Mesenchymal stem cell (in vitro differentiated cells and primary cell): Measurements from ENCODE around the gene GJC2.

Experiments used
- DNase-seq: peaks from one replicate; pipeline ENCODE4 v3.0.0-alpha.2; 2013
- H2AFZ ChIP-seq: one replicate; pipeline ENCODE4 v1.6.1; 2013; ENCODE audit warnings: low read depth, mild to moderate bottlenecking, control low read depth, inconsistent platforms, low read length, moderate library complexity
- H2AK5ac ChIP-seq: 2 replicates; pipeline ENCODE4 v1.6.1; 2013; ENCODE audit warnings: low read length, moderate library complexity, mild to moderate bottlenecking, inconsistent platforms; ENCODE audit not compliant: severe bottlenecking
- H2BK120ac ChIP-seq: one replicate; pipeline ENCODE4 v1.6.1; 2013; ENCODE audit warnings: low read depth, mild to moderate bottlenecking, inconsistent platforms, low read length, moderate library complexity
- H2BK12ac ChIP-seq, 2 experiments: one replicate each; pipeline ENCODE4 v1.6.1; 2013; ENCODE audit warnings: inconsistent platforms in 2 of 2, low read length in 2 of 2, mild to moderate bottlenecking in 2 of 2, moderate library complexity in 2 of 2, control low read depth in 1 of 2
- H2BK15ac ChIP-seq: one replicate; pipeline ENCODE4 v1.6.1; 2013; ENCODE audit warnings: mild to moderate bottlenecking, low read depth, inconsistent platforms; ENCODE audit not compliant: poor library complexity, severe bottlenecking
- H2BK5ac ChIP-seq: 2 replicates; pipeline ENCODE4 v1.6.1; 2013; ENCODE audit warnings: low read depth, mild to moderate bottlenecking, low read length, control low read depth, inconsistent platforms; ENCODE audit not compliant: poor library complexity, severe bottlenecking
- H3K14ac ChIP-seq, 2 experiments: one replicate each; pipeline ENCODE4 v1.6.1; 2013; ENCODE audit warnings: inconsistent platforms in 2 of 2, low read length in 2 of 2, control low read depth in 1 of 2, mild to moderate bottlenecking in 1 of 2, moderate library complexity in 1 of 2
- H3K18ac ChIP-seq, 2 experiments: one replicate each; pipeline ENCODE4 v1.6.1; 2013; ENCODE audit warnings: inconsistent platforms in 2 of 2, low read length in 2 of 2, control low read depth in 1 of 2, low read depth in 1 of 2, mild to moderate bottlenecking in 1 of 2
- H3K23ac ChIP-seq, 2 experiments: one replicate each; pipeline ENCODE4 v1.6.1; 2013; ENCODE audit warnings: inconsistent platforms in 2 of 2, low read length in 2 of 2, mild to moderate bottlenecking in 2 of 2, moderate library complexity in 2 of 2, control low read depth in 1 of 2
- H3K27ac ChIP-seq: 2 replicates; pipeline ENCODE4 v1.5.1; 2013; ENCODE audit warnings: mild to moderate bottlenecking, moderate library complexity, low read length, control low read depth, inconsistent platforms; ENCODE audit not compliant: poor library complexity, severe bottlenecking
- H3K27me3 ChIP-seq, 2 experiments: 2 replicates each; pipeline versions ENCODE4 v1.6.1 to v1.7.0; 2013; ENCODE audit warnings: low read length in 2 of 2, mild to moderate bottlenecking in 2 of 2, moderate library complexity in 2 of 2, control low read depth in 1 of 2, inconsistent platforms in 1 of 2; ENCODE audit not compliant: control insufficient read depth in 1 of 2, insufficient read depth in 1 of 2
- H3K36me3 ChIP-seq, 2 experiments: 2 replicates each; pipeline versions ENCODE4 v1.6.1 to v1.7.0; 2013; ENCODE audit warnings: low read length in 2 of 2, control low read depth in 1 of 2, inconsistent platforms in 1 of 2, low read depth in 1 of 2, mild to moderate bottlenecking in 1 of 2; ENCODE audit not compliant: insufficient read depth in 2 of 2, control insufficient read depth in 1 of 2
- H3K4ac ChIP-seq, 2 experiments: one replicate each; pipeline ENCODE4 v1.6.1; 2013; ENCODE audit warnings: inconsistent platforms in 2 of 2, low read length in 2 of 2, mild to moderate bottlenecking in 2 of 2, moderate library complexity in 2 of 2, control low read depth in 1 of 2, low read depth in 1 of 2
- H3K4me1 ChIP-seq: 2 replicates; pipeline ENCODE4 v1.6.1; 2013; ENCODE audit warnings: low read depth, low read length, control low read depth; ENCODE audit not compliant: control insufficient read depth, insufficient read depth
- H3K4me2 ChIP-seq: 2 replicates; pipeline ENCODE4 v1.6.1; 2013; ENCODE audit warnings: low read length, mild to moderate bottlenecking, inconsistent platforms; ENCODE audit not compliant: poor library complexity, severe bottlenecking
- H3K4me3 ChIP-seq, 2 experiments: 2 replicates each; pipeline versions ENCODE4 v1.5.1 to v1.7.0; 2013; ENCODE audit warnings: low read length in 2 of 2, mild to moderate bottlenecking in 2 of 2, control low read depth in 1 of 2, low read depth in 1 of 2; ENCODE audit not compliant: insufficient read depth in 1 of 2
- H3K79me1 ChIP-seq: replicated peaks from 2 replicates; pipeline ENCODE4 v1.6.1; 2013; ENCODE audit warnings: mild to moderate bottlenecking, control low read depth, low read length, inconsistent platforms; ENCODE audit not compliant: poor library complexity, severe bottlenecking
- H3K9ac ChIP-seq: 2 replicates; pipeline ENCODE4 v1.7.0; 2013; ENCODE audit warnings: mild to moderate bottlenecking, low read length, moderate library complexity
- H3K9me3 ChIP-seq: 2 replicates; pipeline ENCODE4 v1.7.0; 2013; ENCODE audit warnings: mild to moderate bottlenecking, low read length; ENCODE audit not compliant: control insufficient read depth
- H4K8ac ChIP-seq: one replicate; pipeline ENCODE4 v1.6.1; 2013; ENCODE audit warnings: inconsistent platforms, mild to moderate bottlenecking, low read length, moderate library complexity
- H4K91ac ChIP-seq: one replicate; pipeline ENCODE4 v1.6.1; 2013; ENCODE audit warnings: mild to moderate bottlenecking, low read length, inconsistent platforms
- WGBS: methylation state at CpG from one replicate; pipeline ENCODE4 v1.1.7; 2013; ENCODE audit warnings: mixed read lengths; 5-methylcytosine and 5-hydroxymethylcytosine counted together

GJC2 gene

GRCh38 chr1:228204958-228205357 is 55.2 kb downstream of the GJC2 start:
- no peak overlapping the region for H3K4me3 ChIP-seq
- H3K36me3 ChIP-seq = peaks cover 0 to 3% of the 10 kb centered on the region in 2 experiments
- no peak overlapping the region for H3K27ac ChIP-seq
- no peak overlapping the region for H2AK5ac ChIP-seq
- H2BK120ac ChIP-seq = no peak overlapping the region
- peaks cover 14% of the 10 kb centered on the region for H3K9me3 ChIP-seq
- no peak overlapping the region for H3K18ac ChIP-seq
- H4K91ac ChIP-seq = no peak overlapping the region
- H3K4ac ChIP-seq = no peak overlapping the region
- DNase-seq = no peak
- no peaks in the 10 kb centered on the region for H3K79me1 ChIP-seq
- H3K27me3 ChIP-seq = peaks cover 20 to 24% of the 10 kb centered on the region in 2 experiments
- no peak overlapping the region for H2AFZ ChIP-seq
- H2BK15ac ChIP-seq = no peak overlapping the region
- H2BK5ac ChIP-seq = no peak overlapping the region
- H3K14ac ChIP-seq = no peak overlapping the region
- no peak overlapping the region for H3K4me2 ChIP-seq
- H3K9ac ChIP-seq = no peak overlapping the region
- peaks cover 8% of the 10 kb centered on the region for H3K4me1 ChIP-seq
- H3K23ac ChIP-seq = no peak overlapping the region
- WGBS = 85% methylated on average over 8 of the region's 8 CpGs
- H4K8ac ChIP-seq = no peak overlapping the region
- no peak overlapping the region for H2BK12ac ChIP-seq

GRCh38 chr1:228205526-228206436 is 56.1 kb downstream of the GJC2 start:
- Histone ChIP-seq H4K8ac (peak overlapping the region; percentile 16), H3K23ac (no peak overlapping the region), H3K36me3 (no peaks in the 10 kb centered on the region), H2BK120ac (no peak overlapping the region), H2BK5ac (no peak overlapping the region), H3K18ac (no peak overlapping the region), H4K91ac (peak overlapping the region; percentile 15), H3K79me1 (no peaks in the 10 kb centered on the region), H3K9ac (no peak overlapping the region), H3K27ac (no peak overlapping the region), H3K4me1 (peaks cover 8% of the 10 kb centered on the region), H3K4me2 (no peak overlapping the region), H3K4ac (no peak overlapping the region), H2AK5ac (no peak overlapping the region), H2BK15ac (no peak overlapping the region), H2BK12ac (no peak overlapping the region), H3K14ac (no peak overlapping the region), H3K27me3 (peaks cover 20 to 28% of the 10 kb centered on the region in 2 experiments), H3K9me3 (peaks cover 9% of the 10 kb centered on the region), H3K4me3 (peak overlapping the region in 1 of 2 experiments; percentile 4), H2AFZ (no peak overlapping the region)
- WGBS = 75% methylated on average over 14 of the region's 15 CpGs
- no peak for DNase-seq

GRCh38 chr1:228206582-228207351 is 57.0 kb downstream of the GJC2 start:
- no peaks in the 10 kb centered on the region for H3K79me1 ChIP-seq
- H3K4me3 ChIP-seq = no peak overlapping the region
- no peak overlapping the region for H3K14ac ChIP-seq
- no peak overlapping the region for H3K27ac ChIP-seq
- no peak overlapping the region for H3K23ac ChIP-seq
- H4K91ac ChIP-seq = no peak overlapping the region
- H2BK120ac ChIP-seq = no peak overlapping the region
- H3K9ac ChIP-seq = no peak overlapping the region
- H2AK5ac ChIP-seq = no peak overlapping the region
- no peak overlapping the region for H3K18ac ChIP-seq
- 90% methylated on average over 16 of the region's 16 CpGs for WGBS
- no peak for DNase-seq
- H3K4ac ChIP-seq = no peak overlapping the region
- H3K36me3 ChIP-seq = peaks cover 0 to 2% of the 10 kb centered on the region in 2 experiments
- H3K4me1 ChIP-seq = peaks cover 9% of the 10 kb centered on the region
- no peak overlapping the region for H4K8ac ChIP-seq
- no peaks in the 10 kb centered on the region for H3K9me3 ChIP-seq
- H3K4me2 ChIP-seq = no peak overlapping the region
- no peak overlapping the region for H2BK5ac ChIP-seq
- H2AFZ ChIP-seq = no peak overlapping the region
- H3K27me3 ChIP-seq = peaks cover 20 to 37% of the 10 kb centered on the region in 2 experiments
- no peak overlapping the region for H2BK15ac ChIP-seq
- no peak overlapping the region for H2BK12ac ChIP-seq

- peak overlapping the region; percentile 51 for H4K8ac ChIP-seq
- 92% methylated on average over 8 of the region's 8 CpGs for WGBS
- peaks cover 12% of the 10 kb centered on the region for H3K4me1 ChIP-seq
- H3K4me2 ChIP-seq = no peak overlapping the region
- H4K91ac ChIP-seq = no peak overlapping the region
- peak overlapping the region in 1 of 2 experiments; percentile 16 for H2BK12ac ChIP-seq
- H3K4me3 ChIP-seq = no peak overlapping the region
- H3K14ac ChIP-seq = no peak overlapping the region
- H2BK5ac ChIP-seq = no peak overlapping the region
- no peak overlapping the region for H2AK5ac ChIP-seq
- H3K18ac ChIP-seq = no peak overlapping the region
- H2AFZ ChIP-seq = no peak overlapping the region
- no peak overlapping the region for H3K9ac ChIP-seq
- no peaks in the 10 kb centered on the region for H3K79me1 ChIP-seq
- no peaks in the 10 kb centered on the region for H3K9me3 ChIP-seq
- H2BK15ac ChIP-seq = no peak overlapping the region
- H3K27ac ChIP-seq = no peak overlapping the region
- no peak overlapping the region for H3K23ac ChIP-seq
- H3K36me3 ChIP-seq = peaks cover 0 to 9% of the 10 kb centered on the region in 2 experiments
- DNase-seq = no peak
- peaks cover 20 to 44% of the 10 kb centered on the region in 2 experiments for H3K27me3 ChIP-seq
- no peak overlapping the region for H3K4ac ChIP-seq
- H2BK120ac ChIP-seq = no peak overlapping the region
Observed at GRCh38 chr1:228207381-228207810, 57.7 kb downstream of the GJC2 start.
